A549 (cell line): ENCODE results near the gene VPS13A. TPM values are rescaled to one million over a fixed set of nuclear protein-coding genes. Genes with fewer than 3 reads are reported as not detected.

Experiments used
- ATAC-seq, 2 experiments: fragments of 200-7000 bp in 1 of 2; fragments of >200 bp in 1 of 2; cut with Nextera tagmentation in 1 of 2; cut with Tn5 transposase in 1 of 2; 3 replicates each; pipeline versions ENCODE4 v1.8.0 to v1.9.1; 2018 to 2020; ENCODE audit warnings: mild to moderate bottlenecking in 1 of 2, moderate library complexity in 1 of 2
- CTCF ChIA-PET: fragments of 300-600 bp; sonication (Branson Sonifier 250); formaldehyde crosslinking; extraction: SDS; loops from one replicate; lab custom pipeline; 2021; ENCODE audit warnings: antibody characterized with exemption, inconsistent platforms; lab: Yijun Ruan, JAX
- POLR2A ChIA-PET: fragments of 350-600 bp; formaldehyde crosslinking; extraction: SDS; loops from one replicate; lab custom pipeline; 2021; ENCODE audit warnings: antibody characterized with exemption, inconsistent platforms; lab: Yijun Ruan, JAX
- DNase-seq, 2 experiments: peaks; one replicate each; pipeline versions ENCODE4 v3.0.0 to v3.0.0-alpha.2; 2011 to 2016; ENCODE audit warnings: low read depth in 1 of 2, low spot score in 1 of 2
- FAIRE-seq: peaks from 2 replicates; lab custom pipeline; 2011; peaks lifted over from hg19 to GRCh38; lab: Jason Lieb, UNC
- H3K27ac ChIP-seq, 2 experiments: fragments of >200 bp; sonication (Bioruptor Twin); formaldehyde crosslinking; 3 replicates each; pipeline ENCODE4 v1.5.1; 2016 to 2017
- H3K4me1 ChIP-seq: fragments of >200 bp; sonication (Bioruptor Twin); formaldehyde crosslinking; 3 replicates; pipeline ENCODE4 v1.6.1; 2016
- H3K4me2 ChIP-seq: fragments of >200 bp; sonication (Bioruptor Twin); formaldehyde crosslinking; 3 replicates; pipeline ENCODE4 v1.6.1; 2016
- H3K4me3 ChIP-seq: fragments of >200 bp; sonication (Bioruptor Twin); formaldehyde crosslinking; 3 replicates; pipeline ENCODE4 v1.5.1; 2016
- H3K9me3 ChIP-seq: fragments of >200 bp; sonication (Bioruptor Twin); formaldehyde crosslinking; 3 replicates; pipeline ENCODE4 v1.6.1; 2016
- CBX8 ChIP-seq: fragments of 200-600 bp; sonication (generic); IDR thresholded peaks from 2 replicates; pipeline ENCODE4 v1.6.1; 2016
- CEBPB ChIP-seq, 2 experiments: fragments of >200 bp in 1 of 2; sonication (Bioruptor Twin) in 1 of 2; formaldehyde crosslinking in 1 of 2; IDR thresholded peaks; 2 replicates each; pipeline ENCODE4 v1.6.1; 2012 to 2016
- EHF ChIP-seq: fragments of 250-450 bp; sonication (Bioruptor Pico); IDR thresholded peaks from 2 replicates; pipeline ENCODE4 v1.5.0; 2020; ENCODE audit warnings: mild to moderate bottlenecking
- EHMT2 ChIP-seq: fragments of 200-600 bp; sonication (generic); IDR thresholded peaks from 2 replicates; pipeline ENCODE4 v1.6.1; 2016; ENCODE audit warnings: antibody characterized with exemption, low read depth, mild to moderate bottlenecking, moderate library complexity
- EP300 ChIP-seq, 2 experiments: fragments of >200 bp; sonication (Bioruptor Twin); formaldehyde crosslinking; IDR thresholded peaks; 2 replicates in 1 of 2; 3 replicates in 1 of 2; pipeline ENCODE4 v1.6.1; 2016 to 2017
- ESRRA ChIP-seq: fragments of 150-350 bp; IDR thresholded peaks from 2 replicates; pipeline ENCODE4 v1.6.1; 2014; ENCODE audit warnings: mild to moderate bottlenecking, low read length, borderline replicate concordance
- FOSB ChIP-seq: fragments of 250-450 bp; sonication (Bioruptor Pico); IDR thresholded peaks from 2 replicates; pipeline ENCODE4 v1.5.0; 2020; ENCODE audit warnings: mild to moderate bottlenecking, moderate library complexity
- GATA3 ChIP-seq: IDR thresholded peaks from 2 replicates; pipeline ENCODE4 v1.6.1; 2012; ENCODE audit warnings: borderline replicate concordance
- HEYL ChIP-seq: fragments of 250-450 bp; sonication (Bioruptor Pico); IDR thresholded peaks from 2 replicates; pipeline ENCODE4 v1.8.0; 2021; ENCODE audit warnings: mild to moderate bottlenecking, moderate library complexity
- HOXA7 ChIP-seq: fragments of 250-450 bp; sonication (Bioruptor Pico); IDR thresholded peaks from 2 replicates; pipeline ENCODE4 v1.5.0; 2020; ENCODE audit warnings: mild to moderate bottlenecking, moderate library complexity
- JUNB ChIP-seq: fragments of >200 bp; sonication (Bioruptor Twin); formaldehyde crosslinking; IDR thresholded peaks from 2 replicates; pipeline ENCODE4 v1.6.1; 2016
- KDM1A ChIP-seq: fragments of 200-600 bp; sonication (generic); IDR thresholded peaks from 2 replicates; pipeline ENCODE4 v1.6.1; 2016; ENCODE audit warnings: low read depth, mild to moderate bottlenecking
- MAFK ChIP-seq: fragments of 450-650 bp; IDR thresholded peaks from 2 replicates; pipeline ENCODE4 v1.6.1; 2014; ENCODE audit not compliant: partially characterized antibody
- MAZ ChIP-seq: fragments of 150-350 bp; IDR thresholded peaks from 2 replicates; pipeline ENCODE4 v1.6.1; 2014; ENCODE audit warnings: antibody characterized with exemption, low read depth, low read length, borderline replicate concordance
- NFE2L2 ChIP-seq: fragments of 150-350 bp; conservative IDR thresholded peaks from 2 replicates; pipeline ENCODE4 v1.6.1; 2014; ENCODE audit warnings: low read length
- NR3C1 ChIP-seq: fragments of >200 bp; sonication (Bioruptor Twin); formaldehyde crosslinking; IDR thresholded peaks from 3 replicates; pipeline ENCODE4 v1.6.1; 2017
- POLR2AphosphoS2 ChIP-seq: conservative IDR thresholded peaks from 2 replicates; pipeline ENCODE4 v1.6.1; 2012; ENCODE audit warnings: low read length, improper control_type of control experiment, inconsistent platforms
- RCOR1 ChIP-seq: fragments of 150-350 bp; IDR thresholded peaks from 2 replicates; pipeline ENCODE4 v1.6.1; 2014; ENCODE audit warnings: antibody characterized with exemption, low read length, low read depth
- RFX5 ChIP-seq: fragments of 450-650 bp; IDR thresholded peaks from 2 replicates; pipeline ENCODE4 v1.7.1; 2014; ENCODE audit warnings: antibody characterized with exemption, mild to moderate bottlenecking, moderate library complexity
- ZSCAN20 ChIP-seq: fragments of 250-450 bp; sonication (Bioruptor Pico); IDR thresholded peaks from 2 replicates; pipeline ENCODE4 v1.8.0; 2022; ENCODE audit warnings: mild to moderate bottlenecking, moderate library complexity
- WGBS: methylation state at CpG from one replicate; pipeline ENCODE4 v1.1.6; 2017; ENCODE audit errors: missing lambda C conversion rate; 5-methylcytosine and 5-hydroxymethylcytosine counted together
- polyA plus RNA-seq, 4 experiments: library from polyadenylated mRNA; depleted of rRNA in 3 of 4; stranded (reverse); fragments of >200 nt; fragmentation: RNase III in 1 of 4; extraction: RNeasy Plus Mini Kit Qiagen cat#74134 plus additional on column Dnase treatment in 1 of 4; gene quantifications; 2 replicates in 3 of 4; 3 replicates in 1 of 4; pipeline ENCODE4 v1.2.3, GENCODE V29; 2011 to 2017
- TF ChIP-seq, protein P1 (sequence below): fragments of 200-600 bp; sonication (generic); IDR thresholded peaks from 2 replicates; pipeline ENCODE4 v1.6.1; 2016; ENCODE audit warnings: antibody characterized with exemption, mild to moderate bottlenecking, moderate library complexity
- TF ChIP-seq, protein P2 (sequence below): fragments of >200 bp; sonication (Bioruptor Twin); formaldehyde crosslinking; IDR thresholded peaks from 3 replicates; pipeline ENCODE4 v1.6.1; 2016
- TF ChIP-seq, protein P3 (sequence below): fragments of 450-650 bp; IDR thresholded peaks from 2 replicates; pipeline ENCODE4 v1.6.1; 2014; ENCODE audit warnings: antibody characterized with exemption
- TF ChIP-seq, protein P4 (sequence below): fragments of 150-350 bp; IDR thresholded peaks from 2 replicates; pipeline ENCODE4 v1.6.1; 2014; ENCODE audit warnings: low read depth, mild to moderate bottlenecking, low read length
- TF ChIP-seq, protein P5 (sequence below): fragments of >200 bp; sonication (Bioruptor Twin); formaldehyde crosslinking; IDR thresholded peaks from 3 replicates; pipeline ENCODE4 v1.5.1; 2016

Gene VPS13A
- polyA plus RNA-seq, 2 of the 4 experiments (the other 2 are of a cell fraction) = 12.3 to 66.6 TPM

DNA sequence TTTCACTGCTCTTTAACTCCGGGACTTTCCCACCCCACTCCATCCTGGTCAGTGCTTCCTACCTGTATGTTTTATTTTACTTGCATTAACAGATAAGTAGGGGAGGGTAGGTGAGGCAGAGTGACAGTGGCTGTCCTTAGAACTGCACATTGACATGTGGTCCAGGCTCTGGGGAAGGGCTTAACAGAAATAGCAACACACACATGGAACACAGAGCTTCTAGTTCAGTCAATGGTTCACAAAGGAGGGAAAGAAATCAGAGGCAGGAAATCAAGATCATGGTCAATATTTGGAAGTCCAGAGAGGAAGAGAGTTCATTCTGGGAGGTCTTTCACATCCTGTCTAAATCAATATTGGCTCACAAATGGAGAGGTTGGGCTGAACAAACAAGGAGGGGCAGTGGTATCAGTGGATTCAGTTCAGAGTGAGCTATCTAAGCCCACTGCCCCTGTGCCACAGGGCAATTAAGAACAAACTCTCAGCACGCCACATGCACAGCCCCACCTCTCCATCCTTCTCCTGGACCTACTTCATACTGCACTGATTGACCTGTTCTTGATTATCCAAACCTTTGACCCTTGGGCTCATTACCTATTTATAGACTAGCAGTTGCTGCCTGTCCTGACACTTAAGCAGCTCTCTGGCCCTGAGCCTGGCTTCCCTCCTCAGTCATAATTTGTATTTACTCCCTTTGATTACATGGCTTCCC is 6.2 kb upstream of the VPS13A start:
- Histone ChIP-seq H3K9me3 (no peaks in the 10 kb centered on the region), H3K4me1 (no peaks in the 10 kb centered on the region; the same call in 2 of the 3 replicates)
- FAIRE-seq (no peak), DNase-seq (no peak)
- 94% methylated on average over 2 of the region's 2 CpGs for WGBS
- ChIA-PET POLR2A (no interaction called here), CTCF (interaction anchor here (1.2 kb wide), 1 partner anchor 14 kb away, joined by 4 read pairs; no protein-coding TSS in a partner anchor)
- TF ChIP-seq EP300 (IDR thresholded peaks at IDR 0.05) (no peak), NR3C1 (no peak), KDM1A (no peak)
- TF ChIP-seq, all 56 proteins: peak for 0
- Histone ChIP-seq H3K27ac (no peak overlapping the region), H3K4me3 (no peak overlapping the region), H3K4me2 (no peak overlapping the region)
- no peak; a peak in 1 of 6 replicates for ATAC-seq

DNA sequence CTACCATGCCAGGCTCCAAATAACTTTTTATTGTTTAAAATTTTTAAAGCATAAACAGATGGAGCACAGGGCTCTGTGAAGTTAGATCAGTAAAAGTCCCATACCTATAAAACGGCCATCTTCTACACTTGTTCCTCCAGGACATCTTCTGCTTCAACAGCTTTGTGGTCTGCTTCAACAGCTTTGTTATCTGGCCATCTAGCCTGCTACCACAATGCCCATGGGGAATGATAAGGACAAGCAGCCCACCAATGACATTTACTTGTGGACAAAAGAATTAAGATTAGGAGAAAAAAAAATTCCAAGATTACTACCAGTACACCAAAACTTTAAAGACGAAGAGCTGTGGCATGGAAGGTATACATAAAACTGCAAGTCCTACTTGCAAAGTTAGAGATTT is 2.2 kb upstream of the VPS13A start:
- FAIRE-seq = no peak
- H3K4me3 ChIP-seq = no peak overlapping the region
- H3K4me2 ChIP-seq = no peak overlapping the region
- DNase-seq = no peak
- no peak for ATAC-seq
- WGBS = 43% methylated on average over 2 of the region's 2 CpGs
- TF ChIP-seq JUNB (no peak), RCOR1 (no peak), RFX5 (no peak), POLR2AphosphoS2 (no peak), EHF (no peak), CEBPB (IDR thresholded peaks at IDR 0.05) (no peak), NR3C1 (no peak), HOXA7 (CRISPR knock-in tag) (no peak)
- TF ChIP-seq, protein P1, sequence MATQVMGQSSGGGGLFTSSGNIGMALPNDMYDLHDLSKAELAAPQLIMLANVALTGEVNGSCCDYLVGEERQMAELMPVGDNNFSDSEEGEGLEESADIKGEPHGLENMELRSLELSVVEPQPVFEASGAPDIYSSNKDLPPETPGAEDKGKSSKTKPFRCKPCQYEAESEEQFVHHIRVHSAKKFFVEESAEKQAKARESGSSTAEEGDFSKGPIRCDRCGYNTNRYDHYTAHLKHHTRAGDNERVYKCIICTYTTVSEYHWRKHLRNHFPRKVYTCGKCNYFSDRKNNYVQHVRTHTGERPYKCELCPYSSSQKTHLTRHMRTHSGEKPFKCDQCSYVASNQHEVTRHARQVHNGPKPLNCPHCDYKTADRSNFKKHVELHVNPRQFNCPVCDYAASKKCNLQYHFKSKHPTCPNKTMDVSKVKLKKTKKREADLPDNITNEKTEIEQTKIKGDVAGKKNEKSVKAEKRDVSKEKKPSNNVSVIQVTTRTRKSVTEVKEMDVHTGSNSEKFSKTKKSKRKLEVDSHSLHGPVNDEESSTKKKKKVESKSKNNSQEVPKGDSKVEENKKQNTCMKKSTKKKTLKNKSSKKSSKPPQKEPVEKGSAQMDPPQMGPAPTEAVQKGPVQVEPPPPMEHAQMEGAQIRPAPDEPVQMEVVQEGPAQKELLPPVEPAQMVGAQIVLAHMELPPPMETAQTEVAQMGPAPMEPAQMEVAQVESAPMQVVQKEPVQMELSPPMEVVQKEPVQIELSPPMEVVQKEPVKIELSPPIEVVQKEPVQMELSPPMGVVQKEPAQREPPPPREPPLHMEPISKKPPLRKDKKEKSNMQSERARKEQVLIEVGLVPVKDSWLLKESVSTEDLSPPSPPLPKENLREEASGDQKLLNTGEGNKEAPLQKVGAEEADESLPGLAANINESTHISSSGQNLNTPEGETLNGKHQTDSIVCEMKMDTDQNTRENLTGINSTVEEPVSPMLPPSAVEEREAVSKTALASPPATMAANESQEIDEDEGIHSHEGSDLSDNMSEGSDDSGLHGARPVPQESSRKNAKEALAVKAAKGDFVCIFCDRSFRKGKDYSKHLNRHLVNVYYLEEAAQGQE = no peak
- ChIA-PET CTCF (interaction anchor here (0.7 to 5.0 kb wide), 2 partner anchors 8 to 785 kb away, joined by 3 to 35 read pairs; no protein-coding TSS in a partner anchor), POLR2A (no interaction called here)
- H3K4me1 ChIP-seq = peaks cover 17% of the 10 kb centered on the region
- H3K27ac ChIP-seq = no peak overlapping the region
- H3K9me3 ChIP-seq = no peaks in the 10 kb centered on the region

DNA sequence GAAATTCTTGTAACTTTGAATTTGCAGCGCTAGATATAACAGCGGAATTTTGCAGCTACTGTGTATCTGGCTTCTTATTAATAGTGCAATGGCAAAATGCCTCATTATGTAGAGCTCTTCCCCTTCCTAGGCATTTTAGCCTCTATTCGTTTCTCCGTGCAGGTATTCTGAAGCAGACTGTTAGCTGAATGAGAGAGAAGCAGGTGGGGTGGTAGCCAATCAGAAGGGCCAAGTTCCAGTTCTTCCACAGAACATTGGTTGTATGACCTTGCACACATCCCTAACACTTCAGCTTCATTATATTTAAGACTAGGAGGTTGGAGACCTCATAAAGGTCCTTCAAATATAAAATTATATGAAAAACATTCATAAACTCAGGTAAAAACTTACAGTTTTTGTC is 1.2 kb upstream of the VPS13A start:
- no peak for FAIRE-seq
- Histone ChIP-seq H3K9me3 (no peaks in the 10 kb centered on the region), H3K4me3 (no peak overlapping the region; the same call in 2 of the 3 replicates)
- DNase-seq = no peak
- POLR2A ChIA-PET = no interaction called here
- CTCF ChIA-PET = interaction anchor here (1.3 to 5.0 kb wide), 3 partner anchors 9 to 25 kb away, joined by 4 to 35 read pairs (median 4); no protein-coding TSS in a partner anchor
- TF ChIP-seq ESRRA (no peak), FOSB (CRISPR knock-in tag) (no peak), KDM1A (no peak), MAZ (no peak), CBX8 (no peak), ZSCAN20 (CRISPR knock-in tag) (no peak), EHMT2 (no peak), NFE2L2 (no peak), MAFK (no peak), NR3C1 (no peak), HEYL (CRISPR knock-in tag) (no peak), GATA3 (no peak)
- TF ChIP-seq, protein P2, sequence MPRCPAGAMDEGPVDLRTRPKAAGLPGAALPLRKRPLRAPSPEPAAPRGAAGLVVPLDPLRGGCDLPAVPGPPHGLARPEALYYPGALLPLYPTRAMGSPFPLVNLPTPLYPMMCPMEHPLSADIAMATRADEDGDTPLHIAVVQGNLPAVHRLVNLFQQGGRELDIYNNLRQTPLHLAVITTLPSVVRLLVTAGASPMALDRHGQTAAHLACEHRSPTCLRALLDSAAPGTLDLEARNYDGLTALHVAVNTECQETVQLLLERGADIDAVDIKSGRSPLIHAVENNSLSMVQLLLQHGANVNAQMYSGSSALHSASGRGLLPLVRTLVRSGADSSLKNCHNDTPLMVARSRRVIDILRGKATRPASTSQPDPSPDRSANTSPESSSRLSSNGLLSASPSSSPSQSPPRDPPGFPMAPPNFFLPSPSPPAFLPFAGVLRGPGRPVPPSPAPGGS = no peak
- TF ChIP-seq, protein P3, sequence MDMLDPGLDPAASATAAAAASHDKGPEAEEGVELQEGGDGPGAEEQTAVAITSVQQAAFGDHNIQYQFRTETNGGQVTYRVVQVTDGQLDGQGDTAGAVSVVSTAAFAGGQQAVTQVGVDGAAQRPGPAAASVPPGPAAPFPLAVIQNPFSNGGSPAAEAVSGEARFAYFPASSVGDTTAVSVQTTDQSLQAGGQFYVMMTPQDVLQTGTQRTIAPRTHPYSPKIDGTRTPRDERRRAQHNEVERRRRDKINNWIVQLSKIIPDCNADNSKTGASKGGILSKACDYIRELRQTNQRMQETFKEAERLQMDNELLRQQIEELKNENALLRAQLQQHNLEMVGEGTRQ = no peak
- TF ChIP-seq, protein P4, sequence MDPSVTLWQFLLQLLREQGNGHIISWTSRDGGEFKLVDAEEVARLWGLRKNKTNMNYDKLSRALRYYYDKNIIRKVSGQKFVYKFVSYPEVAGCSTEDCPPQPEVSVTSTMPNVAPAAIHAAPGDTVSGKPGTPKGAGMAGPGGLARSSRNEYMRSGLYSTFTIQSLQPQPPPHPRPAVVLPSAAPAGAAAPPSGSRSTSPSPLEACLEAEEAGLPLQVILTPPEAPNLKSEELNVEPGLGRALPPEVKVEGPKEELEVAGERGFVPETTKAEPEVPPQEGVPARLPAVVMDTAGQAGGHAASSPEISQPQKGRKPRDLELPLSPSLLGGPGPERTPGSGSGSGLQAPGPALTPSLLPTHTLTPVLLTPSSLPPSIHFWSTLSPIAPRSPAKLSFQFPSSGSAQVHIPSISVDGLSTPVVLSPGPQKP = no peak
- TF ChIP-seq, protein P5, sequence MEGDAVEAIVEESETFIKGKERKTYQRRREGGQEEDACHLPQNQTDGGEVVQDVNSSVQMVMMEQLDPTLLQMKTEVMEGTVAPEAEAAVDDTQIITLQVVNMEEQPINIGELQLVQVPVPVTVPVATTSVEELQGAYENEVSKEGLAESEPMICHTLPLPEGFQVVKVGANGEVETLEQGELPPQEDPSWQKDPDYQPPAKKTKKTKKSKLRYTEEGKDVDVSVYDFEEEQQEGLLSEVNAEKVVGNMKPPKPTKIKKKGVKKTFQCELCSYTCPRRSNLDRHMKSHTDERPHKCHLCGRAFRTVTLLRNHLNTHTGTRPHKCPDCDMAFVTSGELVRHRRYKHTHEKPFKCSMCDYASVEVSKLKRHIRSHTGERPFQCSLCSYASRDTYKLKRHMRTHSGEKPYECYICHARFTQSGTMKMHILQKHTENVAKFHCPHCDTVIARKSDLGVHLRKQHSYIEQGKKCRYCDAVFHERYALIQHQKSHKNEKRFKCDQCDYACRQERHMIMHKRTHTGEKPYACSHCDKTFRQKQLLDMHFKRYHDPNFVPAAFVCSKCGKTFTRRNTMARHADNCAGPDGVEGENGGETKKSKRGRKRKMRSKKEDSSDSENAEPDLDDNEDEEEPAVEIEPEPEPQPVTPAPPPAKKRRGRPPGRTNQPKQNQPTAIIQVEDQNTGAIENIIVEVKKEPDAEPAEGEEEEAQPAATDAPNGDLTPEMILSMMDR = no peak
- TF ChIP-seq, all 56 proteins: peak for 0
- H3K4me1 ChIP-seq = peaks cover 26% of the 10 kb centered on the region
- ATAC-seq = no peak
- WGBS = 92% methylated on average over 4 of the region's 4 CpGs
- H3K4me2 ChIP-seq = peak overlapping the region; percentile 80; the same call in 2 of the 3 replicates
- no peak overlapping the region for H3K27ac ChIP-seq
